ENCODE data around the gene ATP2B2.

- no peak for TF ChIP-seq CTCF (IDR thresholded peaks at IDR 0.05)
- TF ChIP-seq POLR2A (IDR thresholded peaks at IDR 0.05), result no peak
Measured at GRCh38 chr3:10311710-10312109, 193.7 kb downstream of the ATP2B2 start.

All from right lobe of liver (tissue), 4 donors.